Neural progenitor cell (in vitro differentiated cells): ENCODE results near the gene GARIN5A. TPM values are rescaled to one million over a fixed set of nuclear protein-coding genes. Genes with fewer than 3 reads are reported as not detected.

ENCODE experiments used
- DNase-seq: peaks from one replicate; pipeline ENCODE4 v3.0.0-alpha.2; 2016; ENCODE audit warnings: low spot score
- H2AFZ ChIP-seq: fragments of 200-600 bp; sonication (generic); replicated peaks from 2 replicates; pipeline ENCODE4 v1.6.1; 2016; ENCODE audit warnings: antibody characterized with exemption
- H3F3A ChIP-seq: fragments of 200-600 bp; sonication (generic); 2 replicates; pipeline ENCODE4 v1.6.1; 2016; ENCODE audit warnings: antibody characterized with exemption, low read depth
- H3K27ac ChIP-seq: fragments of 200-600 bp; sonication (generic); 2 replicates; pipeline ENCODE4 v1.5.1; 2016; ENCODE audit warnings: mild to moderate bottlenecking
- H3K27me3 ChIP-seq: fragments of 200-600 bp; sonication (generic); 2 replicates; pipeline ENCODE4 v1.6.1; 2016; ENCODE audit warnings: mild to moderate bottlenecking, moderate library complexity
- H3K36me3 ChIP-seq: fragments of 200-600 bp; sonication (generic); 2 replicates; pipeline ENCODE4 v1.5.1; 2016
- H3K4me1 ChIP-seq: fragments of 200-600 bp; sonication (generic); 2 replicates; pipeline ENCODE4 v1.6.1; 2016; ENCODE audit warnings: mixed run types
- H3K4me2 ChIP-seq: fragments of 200-600 bp; sonication (generic); 2 replicates; pipeline ENCODE4 v1.6.1; 2016
- H3K4me3 ChIP-seq: fragments of 200-600 bp; sonication (generic); 2 replicates; pipeline ENCODE4 v1.5.1; 2016
- H3K79me2 ChIP-seq: fragments of 200-600 bp; sonication (generic); 2 replicates; pipeline ENCODE4 v1.6.1; 2016; ENCODE audit warnings: low read depth
- H3K9ac ChIP-seq: fragments of 200-600 bp; sonication (generic); 2 replicates; pipeline ENCODE4 v1.6.1; 2016
- H3K9me3 ChIP-seq: fragments of 200-600 bp; sonication (generic); 2 replicates; pipeline ENCODE4 v1.5.1; 2016; ENCODE audit warnings: low read depth
- H4K20me1 ChIP-seq: fragments of 200-600 bp; sonication (generic); 2 replicates; pipeline ENCODE4 v1.6.1; 2016; ENCODE audit warnings: low read depth
- H3K27ac Mint-ChIP-seq: 3 replicates; pipeline ENCODE4 v1.8.0; 2021; ENCODE audit warnings: mixed read lengths
- H3K27me3 Mint-ChIP-seq: 2 replicates; pipeline ENCODE4 v1.8.0; 2022; ENCODE audit warnings: low read depth, mild to moderate bottlenecking, inconsistent platforms, moderate library complexity, mixed read lengths; ENCODE audit not compliant: insufficient read depth
- H3K36me3 Mint-ChIP-seq: 3 replicates; pipeline ENCODE4 v1.8.0; 2021; ENCODE audit warnings: mixed read lengths
- H3K4me1 Mint-ChIP-seq: 3 replicates; pipeline ENCODE4 v1.8.0; 2021; ENCODE audit warnings: mixed read lengths
- H3K4me3 Mint-ChIP-seq: 3 replicates; pipeline ENCODE4 v1.8.0; 2021; ENCODE audit warnings: mild to moderate bottlenecking, moderate library complexity, mixed read lengths
- H3K9me3 Mint-ChIP-seq: 3 replicates; pipeline ENCODE4 v1.8.0; 2020; ENCODE audit warnings: mixed read lengths
- EZH2 ChIP-seq: fragments of 200-600 bp; sonication (generic); IDR thresholded peaks from 2 replicates; pipeline ENCODE4 v1.6.1; 2017; ENCODE audit warnings: antibody characterized with exemption, mild to moderate bottlenecking, moderate library complexity
- EZH2phosphoT487 ChIP-seq: fragments of 200-600 bp; sonication (generic); IDR thresholded peaks from 2 replicates; pipeline ENCODE4 v1.6.1; 2017; ENCODE audit warnings: antibody characterized with exemption
- total RNA-seq: library from RNA; depleted of rRNA; stranded (reverse); fragments of >200 nt; gene quantifications from 2 replicates; pipeline ENCODE4 v1.2.3, GENCODE V29; 2015; ENCODE audit warnings: low replicate concordance
- TF ChIP-seq, protein P1 (sequence below): fragments of 200-600 bp; sonication (generic); IDR thresholded peaks from 2 replicates; pipeline ENCODE4 v1.5.1; 2017; ENCODE audit warnings: antibody characterized with exemption, mild to moderate bottlenecking

The GARIN5A gene
- total RNA-seq, 1 donor from 2014 or later = 5.6 TPM

DNA sequence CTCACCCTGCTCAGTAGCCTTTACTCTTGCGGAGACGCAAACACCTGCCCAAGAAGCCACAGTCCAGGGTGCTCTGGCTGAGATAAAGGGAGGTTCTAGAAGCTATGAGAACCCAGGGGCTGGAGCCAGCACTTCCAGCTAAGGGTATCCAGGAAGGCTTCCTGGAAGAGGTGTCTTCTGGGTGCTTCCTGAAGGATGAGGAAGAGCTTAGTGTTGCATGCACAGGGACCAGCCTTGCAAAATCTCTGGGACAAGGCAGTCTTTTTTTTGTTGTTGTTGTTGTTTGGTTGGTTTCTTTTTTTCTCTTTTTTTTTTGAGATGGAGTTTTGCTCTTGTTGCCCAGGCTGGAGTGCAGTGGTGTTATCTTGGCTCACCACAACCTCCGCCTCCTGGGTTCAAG lies 23.4 kb downstream of the GARIN5A start:
- TF ChIP-seq, protein P1, sequence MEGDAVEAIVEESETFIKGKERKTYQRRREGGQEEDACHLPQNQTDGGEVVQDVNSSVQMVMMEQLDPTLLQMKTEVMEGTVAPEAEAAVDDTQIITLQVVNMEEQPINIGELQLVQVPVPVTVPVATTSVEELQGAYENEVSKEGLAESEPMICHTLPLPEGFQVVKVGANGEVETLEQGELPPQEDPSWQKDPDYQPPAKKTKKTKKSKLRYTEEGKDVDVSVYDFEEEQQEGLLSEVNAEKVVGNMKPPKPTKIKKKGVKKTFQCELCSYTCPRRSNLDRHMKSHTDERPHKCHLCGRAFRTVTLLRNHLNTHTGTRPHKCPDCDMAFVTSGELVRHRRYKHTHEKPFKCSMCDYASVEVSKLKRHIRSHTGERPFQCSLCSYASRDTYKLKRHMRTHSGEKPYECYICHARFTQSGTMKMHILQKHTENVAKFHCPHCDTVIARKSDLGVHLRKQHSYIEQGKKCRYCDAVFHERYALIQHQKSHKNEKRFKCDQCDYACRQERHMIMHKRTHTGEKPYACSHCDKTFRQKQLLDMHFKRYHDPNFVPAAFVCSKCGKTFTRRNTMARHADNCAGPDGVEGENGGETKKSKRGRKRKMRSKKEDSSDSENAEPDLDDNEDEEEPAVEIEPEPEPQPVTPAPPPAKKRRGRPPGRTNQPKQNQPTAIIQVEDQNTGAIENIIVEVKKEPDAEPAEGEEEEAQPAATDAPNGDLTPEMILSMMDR = no peak
- no peak for TF ChIP-seq EZH2phosphoT487
- no peak for TF ChIP-seq EZH2
- no peak overlapping the region for H3K27ac ChIP-seq
- no peak overlapping the region for H3K4me3 ChIP-seq
- no peak overlapping the region for H3K9ac ChIP-seq
- no peak overlapping the region for H3K4me3 Mint-ChIP-seq
- H3K79me2 ChIP-seq = no peaks in the 10 kb centered on the region
- H3K9me3 ChIP-seq = no peaks in the 10 kb centered on the region
- no peak for DNase-seq
- H3K27me3 Mint-ChIP-seq = peaks cover 7% of the 10 kb centered on the region
- H3K36me3 Mint-ChIP-seq = no peaks in the 10 kb centered on the region
- peaks cover 9% of the 10 kb centered on the region for H3K9me3 Mint-ChIP-seq
- no peaks in the 10 kb centered on the region for H3K36me3 ChIP-seq
- no peaks in the 10 kb centered on the region for H3F3A ChIP-seq
- H3K4me1 ChIP-seq = no peaks in the 10 kb centered on the region
- no peaks in the 10 kb centered on the region for H4K20me1 ChIP-seq
- no peak overlapping the region for H3K4me2 ChIP-seq
- H2AFZ ChIP-seq = no peak overlapping the region
- H3K4me1 Mint-ChIP-seq = no peaks in the 10 kb centered on the region
- no peak overlapping the region for H3K27ac Mint-ChIP-seq
- H3K27me3 ChIP-seq = no peaks in the 10 kb centered on the region

DNA sequence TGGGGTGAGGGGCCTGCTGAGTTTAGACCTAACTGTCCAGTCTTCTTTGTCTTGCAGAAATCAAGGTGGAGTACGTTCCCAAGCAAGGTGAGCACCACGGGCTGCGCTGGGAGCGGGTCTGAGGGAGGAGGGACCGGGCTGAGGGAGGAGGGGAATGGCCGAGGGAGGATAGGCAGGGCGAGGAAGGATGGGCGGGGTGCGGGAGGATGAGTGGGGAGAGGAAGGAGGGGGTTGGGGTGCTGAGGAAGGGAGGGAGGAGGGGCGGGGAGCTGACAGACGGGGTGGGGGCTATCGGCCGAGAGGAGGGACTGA lies 25.5 kb downstream of the GARIN5A start:
- TF ChIP-seq EZH2 (no peak), EZH2phosphoT487 (no peak)
- TF ChIP-seq, protein P1 = no peak

GRCh38 chr19:50450369-50451222 lies 26.1 kb downstream of the GARIN5A start:
- Mint-ChIP-seq H3K9me3 (peaks cover 6% of the 10 kb centered on the region), H3K36me3 (no peaks in the 10 kb centered on the region), H3K27ac (peak overlapping the region; percentile 66), H3K4me3 (no peak overlapping the region), H3K27me3 (peaks cover 8% of the 10 kb centered on the region), H3K4me1 (no peaks in the 10 kb centered on the region)
- H3K4me1 ChIP-seq = no peaks in the 10 kb centered on the region
- no peaks in the 10 kb centered on the region for H3K36me3 ChIP-seq
- H2AFZ ChIP-seq = no peak overlapping the region
- H3F3A ChIP-seq = no peaks in the 10 kb centered on the region
- no peaks in the 10 kb centered on the region for H4K20me1 ChIP-seq
- no peak overlapping the region for H3K27ac ChIP-seq
- H3K4me2 ChIP-seq = no peak overlapping the region
- TF ChIP-seq, protein P1 = no peak
- no peak for TF ChIP-seq EZH2
- no peak for TF ChIP-seq EZH2phosphoT487
- no peak overlapping the region for H3K4me3 ChIP-seq
- DNase-seq = no peak
- H3K9me3 ChIP-seq = no peaks in the 10 kb centered on the region
- H3K9ac ChIP-seq = no peak overlapping the region
- no peaks in the 10 kb centered on the region for H3K79me2 ChIP-seq
- no peaks in the 10 kb centered on the region for H3K27me3 ChIP-seq

More for the DNA sequence above, 25.5 kb downstream of the GARIN5A start:
- H2AFZ ChIP-seq = no peak overlapping the region
- H3F3A ChIP-seq = no peaks in the 10 kb centered on the region
- H3K4me1 ChIP-seq = no peaks in the 10 kb centered on the region
- DNase-seq = no peak
- Mint-ChIP-seq H3K27ac (no peak overlapping the region), H3K4me3 (no peak overlapping the region), H3K27me3 (peaks cover 9% of the 10 kb centered on the region), H3K4me1 (no peaks in the 10 kb centered on the region), H3K36me3 (no peaks in the 10 kb centered on the region), H3K9me3 (peaks cover 11% of the 10 kb centered on the region)
- no peak overlapping the region for H3K4me3 ChIP-seq
- no peaks in the 10 kb centered on the region for H3K27me3 ChIP-seq
- no peaks in the 10 kb centered on the region for H3K36me3 ChIP-seq
- H3K79me2 ChIP-seq = no peaks in the 10 kb centered on the region
- no peak overlapping the region for H3K4me2 ChIP-seq
- H3K9me3 ChIP-seq = no peaks in the 10 kb centered on the region
- no peaks in the 10 kb centered on the region for H4K20me1 ChIP-seq
- no peak overlapping the region for H3K9ac ChIP-seq
- no peak overlapping the region for H3K27ac ChIP-seq
